ENCODE data around the gene RPS6KA2.
"Not testable (repeated sequence)": the region's sequence is repeated elsewhere in the genome, so short reads cannot be mapped to it uniquely, and the experiment has no call there.

The RPS6KA2 gene

DNA sequence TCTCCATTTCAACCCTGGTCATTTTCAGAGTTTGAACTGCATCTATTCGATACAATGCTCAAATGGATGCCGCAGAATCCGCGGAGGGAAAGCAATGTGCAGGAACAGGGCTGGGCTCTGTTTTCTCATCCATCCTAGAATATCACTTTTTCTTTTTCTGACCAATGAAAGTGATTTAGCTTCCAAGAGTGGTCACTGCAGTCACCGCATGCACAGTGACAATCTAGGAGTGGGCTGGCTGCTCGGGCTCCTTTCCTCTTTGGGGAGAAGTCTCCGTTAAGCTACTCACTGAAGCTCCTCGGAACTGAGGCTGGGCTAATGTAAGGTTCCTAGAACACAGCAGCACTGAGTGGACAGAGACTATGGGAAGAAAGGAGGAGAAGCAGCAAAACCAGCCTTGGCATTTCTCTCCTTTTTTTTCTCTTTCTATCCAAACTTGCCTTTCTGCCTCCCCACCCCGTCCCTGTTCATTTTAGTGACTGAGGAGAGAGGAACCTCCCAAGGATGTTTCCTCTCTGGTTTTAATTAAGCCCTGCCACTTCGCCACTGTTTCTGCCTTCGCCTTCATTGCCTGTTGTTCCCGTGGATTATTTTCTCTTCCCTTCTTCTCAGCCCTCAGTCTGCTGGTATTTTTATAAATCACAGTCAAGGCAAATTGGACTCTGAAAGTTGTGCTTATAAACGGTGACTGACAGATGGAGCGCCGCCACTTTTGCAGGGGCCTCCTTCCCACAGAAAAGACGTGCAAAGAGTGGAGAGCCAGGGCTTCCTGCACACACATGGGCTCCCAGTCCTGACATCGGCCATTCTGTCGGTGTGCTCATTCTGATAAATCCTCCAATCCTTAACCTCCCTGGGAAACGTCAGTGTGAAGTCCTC is 81.7 kb downstream of the RPS6KA2 start:
- DNase-seq, result no peak

DNA sequence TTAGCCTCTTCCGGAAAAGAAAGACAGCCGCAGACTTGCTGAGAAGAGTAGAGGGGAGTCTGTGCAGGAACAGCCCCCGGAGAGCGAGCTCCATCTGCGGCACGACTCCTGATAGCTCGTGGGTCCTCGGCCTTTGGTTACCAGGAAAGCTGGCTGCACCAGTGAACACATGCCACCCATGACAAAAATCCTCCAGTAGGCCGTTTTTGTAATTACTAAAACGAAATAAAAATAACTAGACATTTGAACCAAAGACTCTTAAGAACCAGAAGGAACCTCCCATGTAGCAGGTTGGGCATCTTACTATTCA is 82.8 kb downstream of the RPS6KA2 start:
- DNase-seq, result no peak

- no peak for DNase-seq
These were observed 83.3 kb downstream of the RPS6KA2 start for GRCh38 chr6:166543603-166544295.

DNA sequence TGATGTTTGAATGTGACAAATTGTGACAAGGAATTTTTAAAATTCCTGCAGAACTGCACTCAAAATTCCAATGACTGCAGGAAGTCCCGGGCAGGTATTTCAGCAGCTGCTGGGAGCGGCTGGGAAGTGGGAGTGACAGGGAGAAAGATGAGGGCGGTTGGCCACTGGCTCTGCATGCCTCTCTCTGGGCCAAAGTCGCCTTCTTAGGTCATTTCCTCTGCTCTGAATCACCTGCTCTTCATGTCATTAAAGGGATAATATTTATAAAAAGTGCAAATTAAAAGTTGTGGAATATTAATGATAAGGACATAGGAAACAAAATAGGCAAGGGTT is 84.5 kb downstream of the RPS6KA2 start:
- DNase-seq, result no peak

DNA sequence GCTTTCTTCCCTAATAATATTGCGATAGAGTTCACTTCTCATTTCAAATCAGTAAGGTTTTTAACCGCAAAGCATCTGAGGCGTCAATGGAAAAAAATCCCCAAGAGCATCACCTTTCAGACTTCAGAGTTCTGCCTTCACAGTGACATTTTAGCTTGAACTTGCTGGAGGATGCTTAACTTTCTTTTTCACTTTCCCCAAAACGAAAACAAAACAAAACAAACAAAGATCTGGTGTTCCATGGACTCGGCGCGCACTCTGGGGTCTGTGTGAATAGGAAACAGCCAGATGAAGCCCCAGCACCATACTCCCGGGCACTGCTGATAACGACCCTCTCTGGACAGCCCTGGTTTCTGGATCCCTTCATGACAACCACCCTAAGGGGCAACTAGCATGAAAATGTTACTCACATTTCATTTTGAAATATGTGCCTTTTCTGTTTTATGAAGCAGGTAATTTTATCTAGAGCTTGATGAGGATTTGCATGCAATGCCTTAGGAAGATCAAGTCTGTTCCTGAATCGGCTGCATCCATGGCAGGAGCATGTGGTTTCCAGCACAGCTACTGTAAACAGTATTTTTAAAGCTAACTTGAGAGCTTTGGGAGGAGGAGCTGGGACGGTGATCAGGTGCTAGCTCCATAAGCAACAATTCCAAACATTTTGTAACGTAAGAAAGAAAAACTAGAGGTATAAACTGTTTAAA is 85.0 kb downstream of the RPS6KA2 start:
- peak; percentile 7 for DNase-seq

GRCh38 chr6:166541366-166541765 is 85.7 kb downstream of the RPS6KA2 start:
- DNase-seq, result no peak

GRCh38 chr6:166540631-166541331 is 86.3 kb downstream of the RPS6KA2 start:
- peak; percentile 68 for DNase-seq

GRCh38 chr6:166539543-166539942 is 87.5 kb downstream of the RPS6KA2 start:
- no peak for DNase-seq

GRCh38 chr6:166539011-166539385 is 88.1 kb downstream of the RPS6KA2 start:
- not testable (repeated sequence) for DNase-seq

DNA sequence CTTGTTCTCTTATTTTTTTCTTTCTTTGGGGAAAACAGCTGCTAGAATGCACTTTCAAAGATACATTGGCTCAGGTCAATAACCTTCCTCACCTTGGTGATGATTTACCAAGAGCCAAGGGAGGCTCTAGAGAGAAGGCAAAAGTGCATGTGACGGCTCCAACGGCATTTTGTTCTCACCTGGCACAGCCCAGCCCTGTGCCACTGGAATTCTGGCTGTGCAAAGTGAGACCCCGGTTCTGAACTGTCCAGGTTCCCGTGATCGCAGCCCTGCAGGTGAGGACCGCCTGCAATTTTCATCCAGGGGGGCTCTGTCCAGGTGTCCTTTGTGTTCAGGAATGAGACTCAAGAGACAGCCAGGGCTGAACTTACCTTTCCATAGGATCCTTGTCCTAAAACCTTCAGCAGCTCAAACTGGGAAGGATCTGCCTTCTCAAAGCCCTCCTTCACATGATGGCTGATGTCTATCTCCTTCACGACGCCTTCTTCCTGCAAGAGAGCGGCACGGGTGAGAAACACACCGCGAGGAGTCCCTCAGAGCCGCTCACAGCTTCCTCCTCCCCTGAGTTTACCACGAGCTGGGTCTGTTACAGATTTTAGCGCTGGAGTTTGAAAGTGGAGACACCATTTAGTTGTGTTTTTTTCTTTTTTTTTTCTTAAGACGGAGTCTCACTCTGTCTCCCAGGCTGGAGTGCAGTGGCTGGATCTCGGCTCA is 88.6 kb downstream of the RPS6KA2 start:
- no peak for DNase-seq

GRCh38 chr6:166534658-166535406 is 92.2 kb downstream of the RPS6KA2 start:
- DNase-seq, result no peak

- no peak for DNase-seq
These were observed 93.7 kb downstream of the RPS6KA2 start for GRCh38 chr6:166533205-166533824.

GRCh38 chr6:166532302-166532701 is 94.7 kb downstream of the RPS6KA2 start:
- no peak for DNase-seq

DNA sequence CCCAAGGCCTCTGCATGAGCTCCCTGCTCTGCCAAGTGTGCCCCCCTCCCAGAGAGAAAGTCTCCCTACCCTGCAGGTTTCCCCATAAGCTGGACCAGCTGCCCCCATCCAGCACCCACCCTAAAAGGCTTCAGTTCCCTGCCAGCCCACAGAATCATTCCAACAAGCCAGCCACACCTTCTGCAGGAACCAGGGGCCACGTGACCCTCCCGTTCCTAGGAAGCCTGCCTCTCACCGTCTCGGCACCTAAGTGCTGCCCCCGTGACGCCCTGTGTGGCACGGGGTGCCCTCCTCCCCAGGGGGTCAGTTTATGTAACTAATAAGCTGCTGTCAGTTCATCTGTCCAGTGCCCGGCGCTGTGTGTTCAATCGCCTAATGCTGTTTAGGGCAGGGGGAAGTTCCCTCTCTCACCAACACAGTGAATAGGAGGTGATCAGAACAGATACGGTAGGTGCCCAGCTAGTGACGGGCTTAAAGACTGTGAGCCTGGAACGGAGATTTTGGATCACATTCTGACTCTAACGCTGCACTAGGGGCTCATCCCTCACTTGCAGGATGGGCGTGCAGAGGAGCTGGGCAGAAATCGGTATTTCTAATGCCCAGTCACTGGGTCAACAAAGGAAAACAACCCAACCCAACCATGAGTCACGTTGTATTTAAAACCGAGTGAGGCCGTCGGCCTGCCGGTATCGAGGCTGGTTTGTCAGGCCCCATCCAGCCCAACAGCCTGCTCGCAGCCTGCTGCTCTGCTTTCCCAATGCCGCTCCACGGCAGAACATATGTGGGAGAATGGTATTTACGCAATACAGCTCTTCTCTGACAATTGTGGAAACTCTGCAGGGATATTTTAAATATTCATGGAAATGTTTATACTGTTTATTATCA is 96.6 kb downstream of the RPS6KA2 start:
- DNase-seq, result no peak

- no peak for DNase-seq
These were observed 97.5 kb downstream of the RPS6KA2 start for GRCh38 chr6:166529586-166529985.

DNA sequence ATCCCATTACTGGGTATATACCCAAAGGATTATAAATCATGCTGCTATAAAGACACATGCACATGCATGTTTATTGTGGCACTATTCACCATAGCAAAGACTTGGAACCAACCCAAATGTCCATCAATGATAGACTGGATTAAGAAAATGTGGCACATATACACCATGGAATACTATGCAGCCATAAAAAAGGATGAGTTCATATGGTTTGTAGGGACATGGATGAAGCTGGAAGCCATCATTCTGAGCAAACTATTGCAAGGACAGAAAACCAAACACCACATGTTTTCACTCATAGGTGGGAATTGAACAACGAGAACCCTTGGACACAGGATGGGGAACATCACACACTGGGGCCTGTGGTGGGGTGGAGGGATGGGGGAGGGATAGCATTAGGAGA is 98.0 kb downstream of the RPS6KA2 start:
- DNase-seq, result not testable (repeated sequence)

DNA sequence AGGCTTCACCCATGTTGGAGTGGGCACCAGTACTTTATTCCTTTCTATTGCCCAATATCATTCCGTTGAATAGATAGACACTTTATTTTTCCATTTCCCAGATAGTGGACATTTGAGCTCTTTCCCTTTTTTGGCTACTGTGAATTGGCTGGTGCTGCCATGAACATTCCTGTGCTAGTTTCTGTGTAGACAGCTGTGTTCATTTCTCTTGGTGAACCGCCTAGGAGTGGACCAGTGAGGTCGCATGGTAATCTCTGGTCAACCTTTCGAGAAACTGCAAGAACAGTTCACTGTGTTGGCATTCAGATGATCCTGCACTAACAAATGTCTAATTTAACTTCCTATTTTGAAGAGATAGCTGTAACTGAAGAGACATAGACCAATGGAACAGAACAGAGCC is 99.2 kb downstream of the RPS6KA2 start:
- no peak for DNase-seq

- DNase-seq, result no peak
These were observed 100.1 kb downstream of the RPS6KA2 start for GRCh38 chr6:166526937-166527336.

GRCh38 chr6:166525567-166525966 is 101.5 kb downstream of the RPS6KA2 start:
- no peak for DNase-seq

- no peak for DNase-seq
These were observed 103.1 kb downstream of the RPS6KA2 start for GRCh38 chr6:166523782-166524559.
